Activated naive CD8-positive, alpha-beta T cell treated with anti-CD3 and anti-CD28 coated beads, Interleukin-2, amount 10 ng/mL, durations not matched to agents 7 days and 5 days (primary cell): Measurements from ENCODE around the gene SPTB. TPM values are rescaled to one million over a fixed set of nuclear protein-coding genes. Genes with fewer than 3 reads are reported as not detected.

Experiments used
- ATAC-seq: fragments of 150-1000 bp; cut with Tn5 transposase; one replicate; pipeline ENCODE4 v1.10.0; 2021; ENCODE audit warnings: low read depth, moderate library complexity
- POLR2A ChIA-PET: fragments of 350-600 bp; sonication (Branson Sonifier 250); formaldehyde crosslinking; loops from one replicate; lab custom pipeline; 2021; ENCODE audit warnings: antibody characterized with exemption; lab: Charles Lee
- DNase-seq: peaks from one replicate; pipeline ENCODE4 v3.0.0; 2021
- H3K27ac Mint-ChIP-seq: one replicate; pipeline ENCODE4 v1.8.0; 2022; ENCODE audit warnings: mild to moderate bottlenecking, mixed read lengths
- H3K27me3 Mint-ChIP-seq: one replicate; pipeline ENCODE4 v1.8.0; 2022; ENCODE audit warnings: mild to moderate bottlenecking, moderate library complexity, mixed read lengths
- H3K36me3 Mint-ChIP-seq: one replicate; pipeline ENCODE4 v1.8.0; 2021; ENCODE audit warnings: mild to moderate bottlenecking, mixed read lengths
- H3K4me1 Mint-ChIP-seq: one replicate; pipeline ENCODE4 v1.8.0; 2021; ENCODE audit warnings: mixed read lengths
- H3K4me3 Mint-ChIP-seq: one replicate; pipeline ENCODE4 v1.8.0; 2022; ENCODE audit warnings: mild to moderate bottlenecking, moderate library complexity, mixed read lengths
- H3K9me3 Mint-ChIP-seq: one replicate; pipeline ENCODE4 v1.8.0; 2021; ENCODE audit warnings: mixed read lengths
- total RNA-seq, 2 experiments: library from RNA; stranded (reverse); gene quantifications; one replicate each; pipeline ENCODE4 v1.2.3, GENCODE V29; 2021

Gene SPTB
- total RNA-seq, 2 experiments from 2014 or later, result not detected

DNA sequence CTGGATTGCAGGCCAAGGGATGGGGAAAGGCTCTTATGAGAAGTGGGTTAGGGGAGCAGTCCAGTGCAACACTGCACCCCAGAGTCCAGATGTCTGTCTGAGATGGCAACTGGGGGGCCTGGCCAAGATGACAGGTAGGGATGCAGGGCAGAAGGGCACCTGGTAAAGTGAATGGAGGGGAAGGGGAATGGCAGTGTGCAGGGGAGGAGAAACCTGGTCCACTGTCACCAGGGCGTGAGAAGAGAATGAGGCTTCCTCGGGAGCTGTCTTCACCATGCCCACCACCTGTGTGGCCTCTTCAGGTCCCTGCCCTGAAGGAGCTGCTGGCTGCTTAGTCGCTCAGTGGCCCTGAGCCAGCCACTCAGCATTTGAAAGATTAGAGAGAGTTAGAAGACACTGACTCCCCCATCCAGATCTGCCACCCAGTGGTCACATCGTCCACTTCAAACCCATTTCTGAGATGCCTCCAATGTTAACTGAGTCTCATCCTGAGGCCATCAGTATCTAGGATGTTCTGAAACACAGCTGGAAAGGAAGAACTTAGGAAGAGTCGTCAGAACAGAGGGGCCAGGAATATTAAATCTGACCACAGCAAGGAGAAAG is 118.2 kb downstream of the SPTB start:
- Mint-ChIP-seq H3K9me3 (no peaks in the 10 kb centered on the region), H3K4me3 (no peak overlapping the region), H3K27me3 (peaks cover 31% of the 10 kb centered on the region), H3K36me3 (no peaks in the 10 kb centered on the region), H3K27ac (peak overlapping the region; percentile 2), H3K4me1 (peaks cover 4% of the 10 kb centered on the region)
- POLR2A ChIA-PET, result interaction anchor here (1.1 kb wide), 1 partner anchor 88 kb away, joined by 3 read pairs; no protein-coding TSS in a partner anchor
- ATAC-seq (no peak), DNase-seq (no peak)

DNA sequence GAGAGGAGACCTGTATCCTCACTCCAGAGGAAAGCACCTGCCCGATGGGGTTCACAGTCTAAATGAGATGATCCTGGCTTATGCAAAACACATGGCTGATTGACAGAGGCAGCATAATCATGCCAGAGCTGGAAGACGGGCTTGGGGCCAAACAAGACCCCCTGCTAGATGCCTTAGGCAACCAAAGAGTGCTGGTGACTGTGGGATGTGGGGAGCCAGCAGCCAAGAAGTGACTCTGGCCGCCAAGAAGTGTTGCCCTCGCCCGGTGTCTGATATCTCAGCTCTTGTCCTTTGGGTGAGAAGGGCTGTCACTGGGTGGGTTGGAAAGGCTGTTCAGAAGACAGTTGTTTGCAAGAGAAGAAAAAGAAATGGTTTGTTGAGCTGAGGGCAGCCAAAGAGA is 118.8 kb downstream of the SPTB start:
- H3K27me3 Mint-ChIP-seq, result peaks cover 31% of the 10 kb centered on the region
- H3K27ac Mint-ChIP-seq, result no peak overlapping the region
- ATAC-seq (no peak), DNase-seq (no peak)
- POLR2A ChIA-PET, result interaction anchor here (1.1 kb wide), 1 partner anchor 87 kb away, joined by 3 read pairs; no protein-coding TSS in a partner anchor
- H3K9me3 Mint-ChIP-seq, result no peaks in the 10 kb centered on the region
- H3K36me3 Mint-ChIP-seq, result no peaks in the 10 kb centered on the region
- H3K4me1 Mint-ChIP-seq, result peaks cover 4% of the 10 kb centered on the region
- no peak overlapping the region for H3K4me3 Mint-ChIP-seq

DNA sequence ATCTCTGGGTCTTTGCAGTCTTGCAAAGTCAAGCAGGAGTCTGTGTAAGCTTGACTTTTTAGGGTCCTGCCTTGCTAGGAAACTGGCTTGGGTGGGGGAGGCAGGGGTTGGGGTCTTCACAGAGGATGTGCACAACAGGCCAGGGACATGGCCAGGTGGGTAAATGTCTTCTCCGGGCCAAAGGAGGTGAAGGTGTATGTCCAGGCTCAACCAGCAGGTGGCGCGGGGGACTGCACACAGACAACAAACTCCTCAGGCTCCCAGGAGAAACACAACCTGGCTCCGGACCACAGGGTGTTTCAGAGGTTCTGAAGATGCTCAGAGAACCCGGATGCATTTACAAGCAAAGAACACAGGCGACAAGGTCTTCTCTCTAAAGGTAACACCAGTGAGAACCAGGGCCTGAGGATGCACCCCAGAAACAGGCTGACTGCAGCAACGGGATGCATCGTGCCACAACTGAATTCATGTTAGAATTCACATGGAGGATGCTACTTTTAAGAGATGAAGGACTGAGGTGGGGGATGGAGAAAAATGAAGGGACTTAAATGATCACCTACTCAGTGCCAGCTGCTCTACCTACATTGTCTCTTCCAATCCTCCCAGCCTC is 119.5 kb downstream of the SPTB start:
- peaks cover 31% of the 10 kb centered on the region for H3K27me3 Mint-ChIP-seq
- peak; percentile 37 for ATAC-seq
- peak; percentile 75 for DNase-seq
- no peaks in the 10 kb centered on the region for H3K36me3 Mint-ChIP-seq
- POLR2A ChIA-PET, result no interaction called here
- peaks cover 6% of the 10 kb centered on the region for H3K4me1 Mint-ChIP-seq
- no peak overlapping the region for H3K4me3 Mint-ChIP-seq
- no peak overlapping the region for H3K27ac Mint-ChIP-seq
- H3K9me3 Mint-ChIP-seq, result no peaks in the 10 kb centered on the region

DNA sequence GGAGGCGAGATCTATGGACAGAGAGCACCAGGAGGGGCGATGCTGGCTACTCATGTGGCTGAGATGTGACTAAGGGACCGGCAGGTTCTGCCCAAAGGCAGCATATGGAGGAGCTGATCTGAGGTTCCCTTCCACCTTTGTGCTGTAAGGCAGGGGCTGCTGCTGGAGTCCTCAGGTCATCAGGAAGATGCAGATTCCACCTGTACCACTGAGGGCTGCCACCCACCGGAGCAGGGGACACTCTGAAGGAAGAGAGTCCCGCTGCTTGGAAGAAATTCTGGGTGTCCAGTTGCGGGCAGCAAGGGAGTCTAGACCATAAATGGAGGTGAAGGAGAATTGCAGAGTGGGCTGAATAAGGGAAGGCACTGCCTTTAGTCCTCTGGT is 120.2 kb downstream of the SPTB start:
- Mint-ChIP-seq H3K36me3 (no peaks in the 10 kb centered on the region), H3K4me1 (peaks cover 6% of the 10 kb centered on the region), H3K4me3 (no peak overlapping the region), H3K27me3 (peaks cover 31% of the 10 kb centered on the region), H3K9me3 (no peaks in the 10 kb centered on the region), H3K27ac (no peak overlapping the region)
- DNase-seq (no peak), ATAC-seq (no peak)
- POLR2A ChIA-PET, result no interaction called here

DNA sequence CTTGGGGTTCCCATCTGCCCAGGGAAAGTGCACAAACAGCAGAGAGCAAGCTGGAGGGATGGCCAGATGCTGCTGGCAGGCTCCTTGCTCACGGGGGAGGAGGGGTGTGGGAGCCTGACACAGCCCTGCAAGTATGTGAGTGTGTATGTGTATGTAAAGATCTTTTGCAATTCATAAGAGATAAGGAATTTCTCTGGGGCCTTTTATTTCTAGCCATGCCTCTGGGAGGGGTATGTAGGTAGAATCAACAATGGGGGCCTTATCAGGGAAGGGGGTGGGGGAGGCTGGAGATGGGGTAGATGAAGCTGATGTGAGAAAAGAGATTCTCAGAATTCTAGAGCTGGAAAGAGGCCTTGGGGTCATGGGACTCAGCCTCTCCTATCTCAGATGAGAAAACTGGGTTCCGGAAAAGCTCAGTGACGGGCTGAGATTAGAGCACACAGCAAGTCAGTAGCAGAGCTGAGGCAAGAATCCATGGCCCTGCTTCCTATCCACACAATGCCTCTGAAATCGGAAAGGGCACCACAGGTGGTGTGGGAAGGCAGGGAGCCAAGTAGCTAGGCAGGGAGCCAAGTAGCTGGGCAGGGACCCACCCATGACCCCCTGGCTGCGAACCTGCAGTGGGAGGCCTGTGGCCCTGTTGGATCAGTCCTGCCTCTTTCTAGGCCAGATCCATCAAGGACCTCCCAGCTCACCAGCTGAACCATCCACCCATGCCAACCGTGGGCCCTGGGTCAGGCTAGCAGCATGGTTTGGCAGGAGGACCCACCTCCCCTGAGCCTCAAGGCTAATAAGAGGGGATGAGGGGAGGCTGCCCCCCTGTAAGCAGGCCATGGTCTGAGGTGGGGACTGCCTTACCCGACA is 120.8 kb downstream of the SPTB start:
- Mint-ChIP-seq H3K27me3 (peaks cover 31% of the 10 kb centered on the region), H3K4me1 (peaks cover 3% of the 10 kb centered on the region), H3K36me3 (no peaks in the 10 kb centered on the region), H3K27ac (no peak overlapping the region), H3K4me3 (no peak overlapping the region), H3K9me3 (no peaks in the 10 kb centered on the region)
- ATAC-seq (no peak), DNase-seq (no peak)
- POLR2A ChIA-PET, result no interaction called here

DNA sequence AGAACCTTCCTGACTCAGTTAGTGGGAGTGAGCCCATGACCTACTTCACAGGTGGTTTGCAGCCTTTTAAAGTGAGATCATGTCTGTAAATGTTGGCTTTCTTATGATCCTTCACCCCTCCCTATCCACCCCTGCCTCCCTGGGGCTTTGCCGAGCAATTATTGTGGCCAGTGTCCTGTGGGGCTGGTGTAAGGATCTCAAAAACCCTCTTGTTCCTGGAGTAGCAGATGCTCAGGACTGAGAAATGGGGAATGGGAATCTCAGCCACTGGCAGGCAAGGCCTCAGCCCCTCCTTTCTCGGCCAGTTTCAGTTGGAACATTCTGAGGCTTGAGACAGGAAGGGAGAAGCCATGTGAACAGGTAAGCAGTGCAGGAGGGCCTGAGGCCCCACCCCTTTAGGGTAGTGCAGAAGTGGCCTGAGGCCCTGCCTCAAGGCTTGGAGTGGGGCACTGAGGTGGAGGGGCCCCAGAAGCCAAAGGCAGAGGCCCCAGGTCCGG is 121.6 kb downstream of the SPTB start:
- POLR2A ChIA-PET, result no interaction called here
- peaks cover 3% of the 10 kb centered on the region for H3K4me1 Mint-ChIP-seq
- H3K36me3 Mint-ChIP-seq, result no peaks in the 10 kb centered on the region

DNA sequence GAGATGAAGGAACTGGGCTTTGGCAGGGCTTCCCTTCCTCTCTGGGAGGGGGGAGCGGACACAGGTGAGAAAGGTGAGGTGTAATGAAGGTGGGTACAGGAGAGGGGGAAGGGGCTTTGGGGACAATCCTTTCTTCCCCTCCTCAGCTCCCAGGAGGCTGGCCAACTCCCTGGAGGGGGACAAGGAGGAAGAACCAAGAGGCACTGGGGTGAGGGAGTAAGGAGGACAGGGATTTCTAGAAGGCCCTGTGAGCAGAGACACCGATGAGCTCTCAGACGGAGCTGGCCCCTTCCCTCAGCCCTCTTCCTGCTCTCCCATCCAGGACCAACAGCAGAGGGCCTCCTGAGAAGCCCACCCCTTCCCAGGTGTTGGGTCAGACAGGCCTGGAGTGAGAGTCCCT is 122.1 kb downstream of the SPTB start:
- no peak for ATAC-seq
- DNase-seq, result no peak
- H3K27me3 Mint-ChIP-seq, result peaks cover 23% of the 10 kb centered on the region
- H3K9me3 Mint-ChIP-seq, result no peaks in the 10 kb centered on the region
- H3K4me3 Mint-ChIP-seq, result no peak overlapping the region
- H3K27ac Mint-ChIP-seq, result no peak overlapping the region
- no peaks in the 10 kb centered on the region for H3K36me3 Mint-ChIP-seq
- POLR2A ChIA-PET, result no interaction called here
- peaks cover 3% of the 10 kb centered on the region for H3K4me1 Mint-ChIP-seq

More for the DNA sequence above, 121.6 kb downstream of the SPTB start:
- Mint-ChIP-seq H3K27ac (no peak overlapping the region), H3K9me3 (no peaks in the 10 kb centered on the region), H3K27me3 (peaks cover 28% of the 10 kb centered on the region), H3K4me3 (no peak overlapping the region)
- no peak for ATAC-seq
- DNase-seq, result no peak

DNA sequence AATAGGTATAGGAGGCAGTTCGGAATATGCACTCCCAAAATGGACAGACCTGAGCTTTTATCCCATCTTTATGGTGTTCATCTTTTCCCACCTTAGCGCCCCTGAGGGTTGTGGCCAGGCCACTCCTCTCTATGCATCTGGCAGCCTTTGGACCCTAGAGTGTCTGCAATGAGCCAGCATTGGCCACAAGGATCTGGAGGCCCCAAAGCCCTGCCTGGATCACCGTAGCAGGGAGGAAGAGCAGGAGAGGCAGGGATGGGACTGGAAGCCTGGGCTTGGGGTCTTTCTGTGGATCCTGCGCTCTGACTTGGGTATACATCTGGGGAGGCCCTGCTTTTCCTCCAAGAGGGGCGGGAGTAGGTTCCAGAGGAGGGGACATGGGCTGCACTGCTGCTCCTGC is 123.0 kb downstream of the SPTB start:
- H3K27ac Mint-ChIP-seq, result no peak overlapping the region
- H3K4me1 Mint-ChIP-seq, result peaks cover 1% of the 10 kb centered on the region
- no peaks in the 10 kb centered on the region for H3K9me3 Mint-ChIP-seq
- H3K27me3 Mint-ChIP-seq, result peaks cover 19% of the 10 kb centered on the region
- H3K4me3 Mint-ChIP-seq, result no peak overlapping the region
- POLR2A ChIA-PET, result no interaction called here
- DNase-seq (no peak), ATAC-seq (no peak)
- H3K36me3 Mint-ChIP-seq, result no peaks in the 10 kb centered on the region

DNA sequence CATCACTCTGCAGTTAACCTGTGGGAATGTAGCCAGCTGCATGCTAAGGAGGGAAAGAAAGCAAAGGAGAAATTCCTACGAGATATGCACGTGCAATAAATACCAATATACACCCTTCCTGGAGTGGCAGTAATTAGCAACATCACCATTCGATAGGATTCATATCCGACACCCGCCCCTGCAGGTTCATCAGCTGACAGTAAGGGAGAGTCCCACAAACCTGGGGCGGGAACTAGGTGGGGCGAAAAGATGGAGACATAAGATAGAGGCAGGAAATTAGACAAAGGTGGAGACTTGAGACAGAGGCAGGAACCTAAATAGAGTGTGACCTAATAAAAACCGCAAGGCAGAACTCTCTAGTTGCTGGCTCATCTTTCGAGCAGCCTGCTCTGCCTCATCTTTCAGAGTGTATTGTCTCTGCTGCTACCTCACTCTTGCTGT is 123.9 kb downstream of the SPTB start:
- H3K4me1 Mint-ChIP-seq, result peaks cover 1% of the 10 kb centered on the region
- no peaks in the 10 kb centered on the region for H3K36me3 Mint-ChIP-seq
- peaks cover 10% of the 10 kb centered on the region for H3K27me3 Mint-ChIP-seq
- no peak overlapping the region for H3K27ac Mint-ChIP-seq
- H3K4me3 Mint-ChIP-seq, result no peak overlapping the region
- no peak for ATAC-seq
- no peak for DNase-seq
- POLR2A ChIA-PET, result no interaction called here
- H3K9me3 Mint-ChIP-seq, result no peaks in the 10 kb centered on the region

DNA sequence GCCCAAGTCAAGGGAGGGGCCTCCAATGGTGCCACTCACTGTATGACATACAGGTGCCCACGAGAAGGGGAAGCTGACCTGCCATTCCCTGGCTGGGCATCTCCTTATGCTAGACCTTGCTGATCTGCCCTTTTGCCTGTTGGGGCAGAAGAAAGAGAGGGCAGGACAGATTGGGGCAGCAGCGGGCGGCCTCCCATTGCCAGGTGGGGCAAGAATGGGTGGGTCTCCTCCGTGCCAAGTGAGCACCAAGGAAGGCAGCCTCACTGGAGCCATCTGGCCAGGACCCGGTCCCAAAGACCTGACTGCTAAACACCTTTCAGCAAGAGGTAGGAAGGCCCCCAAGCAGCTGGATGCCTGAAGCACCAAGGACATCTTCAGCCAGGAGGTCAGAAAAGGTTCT is 125.0 kb downstream of the SPTB start:
- ATAC-seq, result no peak
- peaks cover 4% of the 10 kb centered on the region for H3K27me3 Mint-ChIP-seq
- no peaks in the 10 kb centered on the region for H3K9me3 Mint-ChIP-seq
- H3K4me3 Mint-ChIP-seq, result no peak overlapping the region
- H3K36me3 Mint-ChIP-seq, result no peaks in the 10 kb centered on the region
- H3K27ac Mint-ChIP-seq, result no peak overlapping the region
- POLR2A ChIA-PET, result no interaction called here
- peaks cover 1% of the 10 kb centered on the region for H3K4me1 Mint-ChIP-seq
- no peak for DNase-seq

DNA sequence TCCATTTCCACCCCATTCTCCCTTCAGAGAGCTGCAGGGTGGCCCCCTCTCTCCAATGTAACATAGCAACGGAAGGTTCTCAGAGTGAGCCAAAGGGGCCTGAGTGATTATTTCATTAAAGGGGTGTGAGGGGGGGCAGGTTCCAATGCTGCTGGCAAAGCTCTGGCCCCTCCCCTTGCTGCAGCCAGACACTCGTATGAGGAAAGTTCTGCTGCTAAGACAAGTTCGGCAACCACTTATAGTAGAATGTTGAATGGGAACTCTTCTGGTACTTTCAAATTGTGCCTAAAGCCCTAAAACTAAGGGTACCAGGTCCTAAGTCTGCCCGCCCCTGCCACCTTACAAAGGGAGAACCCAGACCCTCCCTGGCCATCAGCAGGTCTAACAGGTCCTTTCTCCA is 125.7 kb downstream of the SPTB start:
- H3K4me1 Mint-ChIP-seq, result peaks cover 1% of the 10 kb centered on the region
- POLR2A ChIA-PET, result no interaction called here
- ATAC-seq (no peak), DNase-seq (no peak)
- H3K9me3 Mint-ChIP-seq, result no peaks in the 10 kb centered on the region
- H3K4me3 Mint-ChIP-seq, result no peak overlapping the region
- no peak overlapping the region for H3K27ac Mint-ChIP-seq
- no peaks in the 10 kb centered on the region for H3K36me3 Mint-ChIP-seq
- no peaks in the 10 kb centered on the region for H3K27me3 Mint-ChIP-seq

DNA sequence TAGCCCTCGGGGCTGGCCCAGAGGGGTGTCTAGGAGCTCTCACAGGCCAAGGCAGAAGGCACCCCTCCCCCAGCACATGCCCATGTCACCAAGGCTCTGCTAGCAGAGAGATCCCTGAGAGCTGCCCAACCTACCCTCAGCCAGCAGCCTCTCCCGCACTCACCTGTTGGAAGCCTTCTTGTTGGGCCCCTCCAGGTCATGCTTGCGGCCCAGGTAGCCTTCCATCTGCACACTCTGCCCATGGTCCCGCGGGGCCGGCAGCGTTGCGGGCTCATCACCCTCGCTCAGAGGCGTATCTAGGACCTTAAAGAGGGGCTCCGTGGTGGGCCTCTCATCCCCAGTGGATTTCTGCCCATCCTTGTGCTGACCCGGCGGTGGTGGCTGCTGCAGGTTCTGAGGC is 126.3 kb downstream of the SPTB start:
- Mint-ChIP-seq H3K4me1 (peaks cover 1% of the 10 kb centered on the region), H3K27me3 (no peaks in the 10 kb centered on the region), H3K9me3 (no peaks in the 10 kb centered on the region), H3K4me3 (no peak overlapping the region), H3K36me3 (no peaks in the 10 kb centered on the region), H3K27ac (no peak overlapping the region)
- POLR2A ChIA-PET, result no interaction called here
- no peak for ATAC-seq
- DNase-seq, result no peak

DNA sequence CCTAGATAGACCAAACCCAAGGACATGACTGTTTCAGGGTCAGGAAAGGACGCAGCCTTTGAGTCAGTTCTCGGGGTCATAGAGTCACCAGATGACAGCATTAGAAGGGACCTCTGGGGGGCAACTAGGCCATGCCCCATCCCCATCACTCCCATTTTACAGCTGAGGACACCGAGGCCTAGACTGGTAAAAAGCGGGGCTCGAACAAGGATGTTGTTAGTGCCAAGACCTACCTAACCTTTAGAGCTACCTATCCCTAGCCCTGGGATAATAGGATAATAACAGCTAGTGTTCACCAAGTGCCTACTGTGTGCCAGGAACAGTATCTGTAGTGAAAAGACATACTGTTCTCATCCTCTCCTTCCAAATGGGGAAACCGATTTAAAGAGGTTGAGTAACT is 126.8 kb downstream of the SPTB start:
- peaks cover 1% of the 10 kb centered on the region for H3K4me1 Mint-ChIP-seq
- H3K27me3 Mint-ChIP-seq, result no peaks in the 10 kb centered on the region
- POLR2A ChIA-PET, result no interaction called here
- ATAC-seq (no peak), DNase-seq (no peak)
- no peaks in the 10 kb centered on the region for H3K36me3 Mint-ChIP-seq
- no peaks in the 10 kb centered on the region for H3K9me3 Mint-ChIP-seq
- H3K4me3 Mint-ChIP-seq, result no peak overlapping the region
- H3K27ac Mint-ChIP-seq, result no peak overlapping the region
